K562 (cell line): ENCODE results near the gene BAIAP3. TPM values are rescaled to one million over a fixed set of nuclear protein-coding genes. Genes with fewer than 3 reads are reported as not detected.

Source experiments
- ARHGAP35 ChIP-seq: fragments of 450-650 bp; IDR thresholded peaks from 2 replicates; pipeline ENCODE4 v1.6.1; 2018; ENCODE audit not compliant: partially characterized antibody
- ATF4 ChIP-seq: fragments of 450-650 bp; formaldehyde crosslinking; IDR thresholded peaks from 2 replicates; pipeline ENCODE4 v1.4.0; 2022; ENCODE audit warnings: mild to moderate bottlenecking, moderate library complexity
- ATF6 ChIP-seq: sonication (generic); formaldehyde crosslinking; IDR thresholded peaks from 2 replicates; pipeline ENCODE4 v1.4.0; 2020; ENCODE audit warnings: mild to moderate bottlenecking, missing genetic modification reagents
- BRF1 ChIP-seq: IDR thresholded peaks from 3 replicates; pipeline ENCODE4 v1.6.1; 2011; ENCODE audit warnings: borderline replicate concordance, mild to moderate bottlenecking; ENCODE audit not compliant: insufficient read length; ENCODE audit errors: extremely low read depth
- CBX5 ChIP-seq: IDR thresholded peaks from 2 replicates; pipeline ENCODE4 v1.6.1; 2014; ENCODE audit warnings: low read depth, borderline replicate concordance
- FOS ChIP-seq: IDR thresholded peaks from 3 replicates; pipeline ENCODE4 v1.6.1; 2011; ENCODE audit not compliant: insufficient read length; ENCODE audit errors: extremely low read depth
- FOXK1 ChIP-seq: sonication (generic); formaldehyde crosslinking; IDR thresholded peaks from 2 replicates; pipeline ENCODE4 v1.8.0; 2022; ENCODE audit warnings: missing genetic modification reagents, mild to moderate bottlenecking, borderline replicate concordance
- NFIX ChIP-seq: fragments of 250-450 bp; sonication (Bioruptor Pico); IDR thresholded peaks from 2 replicates; pipeline ENCODE4 v1.4.0; 2020; ENCODE audit warnings: low read depth, mild to moderate bottlenecking, moderate library complexity
- NR2F6 ChIP-seq: fragments of 450-650 bp; formaldehyde crosslinking; IDR thresholded peaks from 2 replicates; pipeline ENCODE4 v1.4.0; 2020; ENCODE audit warnings: mild to moderate bottlenecking
- NRF1 ChIP-seq, 2 experiments: fragments of 450-650 bp; IDR thresholded peaks in 1 of 2; conservative IDR thresholded peaks in 1 of 2; 2 replicates each; pipeline ENCODE4 v1.6.1; 2014; ENCODE audit warnings: mild to moderate bottlenecking in 2 of 2
- SMAD2 ChIP-seq: fragments of 150-350 bp; IDR thresholded peaks from 2 replicates; pipeline ENCODE4 v1.6.1; 2014; ENCODE audit warnings: low read depth, mild to moderate bottlenecking, low read length
- TEAD2 ChIP-seq: fragments of 450-650 bp; IDR thresholded peaks from 2 replicates; pipeline ENCODE4 v1.6.1; 2016; ENCODE audit warnings: missing genetic modification characterization, control low read depth, missing compliant biosample characterization
- THRA ChIP-seq: fragments of 450-650 bp; IDR thresholded peaks from 2 replicates; pipeline ENCODE4 v1.6.1; 2017; ENCODE audit warnings: mild to moderate bottlenecking, moderate library complexity
- THRB ChIP-seq: fragments of 450-650 bp; formaldehyde crosslinking; conservative IDR thresholded peaks from 2 replicates; pipeline ENCODE4 v1.4.0; 2022; ENCODE audit warnings: mild to moderate bottlenecking, missing genetic modification characterization
- ZBTB2 ChIP-seq: fragments of 450-650 bp; IDR thresholded peaks from 2 replicates; pipeline ENCODE4 v1.6.1; 2016; ENCODE audit warnings: antibody characterized with exemption
- ZBTB26 ChIP-seq: fragments of 450-650 bp; formaldehyde crosslinking; IDR thresholded peaks from 2 replicates; pipeline ENCODE4 v1.4.0; 2022; ENCODE audit warnings: missing genetic modification characterization
- ZNF140 ChIP-seq: fragments of 250-450 bp; sonication (Bioruptor Pico); IDR thresholded peaks from 2 replicates; pipeline ENCODE4 v1.8.0; 2021; ENCODE audit warnings: moderate library complexity, mild to moderate bottlenecking, inconsistent platforms
- ZNF778 ChIP-seq: fragments of 450-650 bp; formaldehyde crosslinking; IDR thresholded peaks from 2 replicates; pipeline ENCODE4 v1.4.0; 2020; ENCODE audit warnings: mild to moderate bottlenecking, moderate library complexity
- ZNF79 ChIP-seq: fragments of 250-450 bp; sonication (Bioruptor Pico); IDR thresholded peaks from 2 replicates; pipeline ENCODE4 v1.4.0; 2020; ENCODE audit warnings: low read depth, mild to moderate bottlenecking, moderate library complexity
- polyA plus RNA-seq, 8 experiments: library from polyadenylated mRNA; depleted of rRNA in 4 of 8; stranded (reverse) in 5 of 8; unstranded in 3 of 8; fragments of >200 nt; fragmentation: Nextera tagmentation in 2 of 8; fragmentation: Illumina TruSeq in 1 of 8; extraction: Ambion mirVana in 2 of 8; extraction: Trizol in 1 of 8; gene quantifications; 2 replicates each; pipeline versions ENCODE4 v1.2.1 to v1.2.3, GENCODE V29; 2011 to 2014; ENCODE audit warnings: inconsistent platforms in 1 of 8, missing spikeins in 1 of 8
- total RNA-seq, 7 experiments: library from RNA; depleted of rRNA in 6 of 7; stranded (reverse); fragments of >200 nt in 6 of 7; fragmentation: Illumina TruSeq in 2 of 7; extraction: Trizol in 2 of 7; gene quantifications; 2 replicates each; pipeline versions ENCODE4 v1.2.1 to v1.2.3, GENCODE V29; 2011 to 2021; ENCODE audit warnings: low replicate concordance in 1 of 7

Gene BAIAP3
- total and polyA plus RNA-seq, 9 of the 15 experiments (the other 6 are each of a cell fraction or from before 2014, with no cell fraction given), result 0.03 to 4.5 (median 0.57) TPM; not detected in 1

- TF ChIP-seq THRB (CRISPR knock-in tag) (no peak), FOXK1 (CRISPR knock-in tag) (no peak), NR2F6 (CRISPR knock-in tag) (no peak), FOS (no peak), TEAD2 (no peak), NFIX (CRISPR knock-in tag) (no peak), SMAD2 (no peak), ZBTB2 (no peak), NRF1 (conservative IDR thresholded peaks at IDR 0.05 in 1 of 2, IDR thresholded peaks at IDR 0.05 in 1 of 2) (peak; percentile 60 to 65; a peak in 3 of 4 replicates), BRF1 (no peak), ZNF140 (no peak), ATF6 (CRISPR knock-in tag) (no peak), CBX5 (no peak), ZBTB26 (CRISPR knock-in tag) (no peak), ATF4 (CRISPR knock-in tag) (no peak), ZNF79 (CRISPR knock-in tag) (no peak), ARHGAP35 (no peak), ZNF778 (CRISPR knock-in tag) (no peak), THRA (no peak)
Observed at GRCh38 chr16:1299012-1299867, 34.2 kb upstream of the BAIAP3 start (continued).
